ENCODE results near the gene ELP4.

ELP4 gene

GRCh38 chr11:31582697-31583096 is 73.1 kb downstream of the ELP4 start:
- TF ChIP-seq, protein P1, sequence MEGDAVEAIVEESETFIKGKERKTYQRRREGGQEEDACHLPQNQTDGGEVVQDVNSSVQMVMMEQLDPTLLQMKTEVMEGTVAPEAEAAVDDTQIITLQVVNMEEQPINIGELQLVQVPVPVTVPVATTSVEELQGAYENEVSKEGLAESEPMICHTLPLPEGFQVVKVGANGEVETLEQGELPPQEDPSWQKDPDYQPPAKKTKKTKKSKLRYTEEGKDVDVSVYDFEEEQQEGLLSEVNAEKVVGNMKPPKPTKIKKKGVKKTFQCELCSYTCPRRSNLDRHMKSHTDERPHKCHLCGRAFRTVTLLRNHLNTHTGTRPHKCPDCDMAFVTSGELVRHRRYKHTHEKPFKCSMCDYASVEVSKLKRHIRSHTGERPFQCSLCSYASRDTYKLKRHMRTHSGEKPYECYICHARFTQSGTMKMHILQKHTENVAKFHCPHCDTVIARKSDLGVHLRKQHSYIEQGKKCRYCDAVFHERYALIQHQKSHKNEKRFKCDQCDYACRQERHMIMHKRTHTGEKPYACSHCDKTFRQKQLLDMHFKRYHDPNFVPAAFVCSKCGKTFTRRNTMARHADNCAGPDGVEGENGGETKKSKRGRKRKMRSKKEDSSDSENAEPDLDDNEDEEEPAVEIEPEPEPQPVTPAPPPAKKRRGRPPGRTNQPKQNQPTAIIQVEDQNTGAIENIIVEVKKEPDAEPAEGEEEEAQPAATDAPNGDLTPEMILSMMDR (conservative IDR thresholded peaks at IDR 0.05; ENCODE audit: control insufficient read depth, insufficient read depth, low read depth, low read length) = no peak
- H3K4me3 ChIP-seq (ENCODE audit: control insufficient read depth, low read depth, low read length) = no peak overlapping the region
- no peak for DNase-seq (ENCODE audit: low read depth)

DNA sequence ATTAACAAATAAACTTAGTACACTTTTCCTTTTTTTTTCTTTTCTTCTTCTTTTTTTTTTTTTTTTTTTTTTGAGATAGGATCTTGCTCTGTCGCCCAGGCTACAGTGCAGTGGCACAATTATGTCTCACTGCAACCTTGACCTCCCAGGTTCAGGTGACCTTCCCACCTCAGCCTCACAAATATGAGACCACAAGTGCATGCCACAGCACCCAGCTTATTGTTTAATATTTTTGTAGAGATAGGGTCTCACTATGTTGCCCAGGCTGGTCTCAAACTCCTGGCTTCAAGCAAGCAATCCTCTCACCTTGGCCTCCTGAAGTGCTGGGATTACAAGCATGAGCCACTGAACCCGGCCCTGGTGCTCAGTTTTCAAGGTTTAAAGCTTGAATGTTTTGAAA is 88.9 kb downstream of the ELP4 start:
- no peak for DNase-seq (ENCODE audit: low read depth)
- no peak overlapping the region for H3K4me3 ChIP-seq (ENCODE audit: control insufficient read depth, low read depth, low read length)
- TF ChIP-seq, protein P1 (conservative IDR thresholded peaks at IDR 0.05; ENCODE audit: control insufficient read depth, insufficient read depth, low read depth, low read length) = no peak

DNA sequence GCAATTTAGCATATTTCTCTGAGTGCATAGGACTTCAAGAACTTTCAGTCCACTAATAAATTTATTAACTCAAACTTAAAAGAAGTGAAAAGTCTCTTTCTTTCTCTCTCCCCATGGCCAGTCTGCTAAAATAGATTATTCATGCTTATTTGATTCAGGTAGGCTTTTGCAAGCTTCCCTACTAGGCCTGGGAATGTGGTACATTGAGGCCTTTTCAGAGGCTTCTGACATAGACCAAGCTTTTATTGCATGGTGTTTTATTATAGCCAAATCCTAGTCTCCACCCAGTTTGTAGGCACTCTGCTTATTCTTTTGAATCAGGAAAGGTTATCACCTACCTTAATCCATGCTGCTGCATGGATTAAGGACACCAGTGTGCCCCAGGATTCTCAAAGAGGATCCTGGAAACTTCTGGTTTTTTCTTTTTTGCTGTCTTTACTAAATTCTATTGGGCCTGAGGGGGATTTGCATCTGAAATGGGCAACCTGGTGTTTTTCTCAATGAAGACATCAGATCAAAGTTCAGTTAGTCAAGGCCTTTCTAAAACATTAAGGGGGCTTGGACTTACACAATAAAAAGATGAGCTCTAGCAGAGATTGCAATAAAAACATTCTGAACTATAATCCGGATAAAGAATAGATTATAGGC is 92.2 kb downstream of the ELP4 start:
- H3K4me3 ChIP-seq (ENCODE audit: control insufficient read depth, low read depth, low read length) = no peak overlapping the region
- TF ChIP-seq, protein P1 (conservative IDR thresholded peaks at IDR 0.05; ENCODE audit: control insufficient read depth, insufficient read depth, low read depth, low read length) = no peak
- no peak for DNase-seq (ENCODE audit: low read depth)

DNA sequence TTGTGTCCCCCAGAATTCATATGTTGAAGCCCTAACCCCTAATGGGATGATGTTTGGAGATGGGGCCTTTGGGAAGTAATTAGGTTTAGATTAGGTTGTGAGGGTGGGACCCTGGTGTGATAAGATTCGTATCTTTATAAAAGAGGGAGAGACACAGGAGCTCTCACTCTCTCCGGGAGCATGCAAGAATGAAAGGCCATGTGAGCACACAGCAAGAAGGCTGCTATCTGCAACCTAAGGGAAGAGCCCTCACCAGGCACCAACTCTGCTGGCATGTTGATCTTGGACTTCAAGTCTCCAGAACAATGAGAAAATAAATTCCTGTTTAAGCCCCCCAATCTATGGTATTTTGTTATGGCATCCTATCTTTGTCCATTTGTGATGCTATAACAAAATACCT is 97.3 kb downstream of the ELP4 start:
- no peak for DNase-seq (ENCODE audit: low read depth)
- no peak overlapping the region for H3K4me3 ChIP-seq (ENCODE audit: control insufficient read depth, low read depth, low read length)
- TF ChIP-seq, protein P1 (conservative IDR thresholded peaks at IDR 0.05; ENCODE audit: control insufficient read depth, insufficient read depth, low read depth, low read length) = no peak

DNA sequence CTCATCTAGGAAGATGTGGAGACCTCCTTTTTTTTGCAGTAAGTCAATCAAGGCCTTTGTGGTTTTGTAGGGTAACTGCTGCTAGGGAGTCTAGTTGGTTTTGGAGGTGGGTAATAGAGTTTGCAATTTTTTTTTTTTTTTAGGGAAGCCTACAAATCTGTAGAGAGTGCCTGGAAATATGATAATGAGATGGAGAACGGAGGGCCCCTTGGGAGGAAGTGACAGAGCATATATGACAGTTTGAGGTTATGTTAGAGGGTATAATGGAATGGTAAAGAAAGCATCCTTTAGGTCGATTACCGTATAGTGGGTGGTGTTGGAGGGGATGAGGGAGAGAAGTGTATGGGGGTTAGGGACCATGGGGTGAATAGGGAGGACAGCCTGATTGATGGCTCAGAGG is 98.3 kb downstream of the ELP4 start:
- TF ChIP-seq, protein P1 (conservative IDR thresholded peaks at IDR 0.05; ENCODE audit: control insufficient read depth, insufficient read depth, low read depth, low read length) = no peak
- no peak overlapping the region for H3K4me3 ChIP-seq (ENCODE audit: control insufficient read depth, low read depth, low read length)
- DNase-seq (ENCODE audit: low read depth) = no peak

GRCh38 chr11:31608995-31609394 is 99.4 kb downstream of the ELP4 start:
- no peak overlapping the region for H3K4me3 ChIP-seq (ENCODE audit: control insufficient read depth, low read depth, low read length)
- no peak for DNase-seq (ENCODE audit: low read depth)
- TF ChIP-seq, protein P1 (conservative IDR thresholded peaks at IDR 0.05; ENCODE audit: control insufficient read depth, insufficient read depth, low read depth, low read length) = no peak

GRCh38 chr11:31610544-31610943 is 101.0 kb downstream of the ELP4 start:
- no peak for DNase-seq (ENCODE audit: low read depth)
- no peak overlapping the region for H3K4me3 ChIP-seq (ENCODE audit: control insufficient read depth, low read depth, low read length)
- TF ChIP-seq, protein P1 (conservative IDR thresholded peaks at IDR 0.05; ENCODE audit: control insufficient read depth, insufficient read depth, low read depth, low read length) = no peak
